CD14-positive monocyte (primary cell): Measurements from ENCODE around the gene RFX1. TPM values are rescaled to one million over a fixed set of nuclear protein-coding genes. Genes with fewer than 3 reads are reported as not detected.

Experiments
- DNase-seq, 3 donors: peaks; one replicate each; pipeline ENCODE4 v3.0.0-alpha.2; 2011 to 2022
- H2AFZ ChIP-seq: 2 replicates; pipeline ENCODE4 v1.6.0; 2012; ENCODE audit warnings: mild to moderate bottlenecking, low read depth, low read length, inconsistent platforms; ENCODE audit not compliant: insufficient read depth, poor library complexity, severe bottlenecking
- H3K27ac ChIP-seq, 2 donors: 1 replicate in 1 of 2; 2 replicates in 1 of 2; pipeline ENCODE4 v1.5.1; 2012 to 2013; ENCODE audit warnings: low read length in 2 of 2, control low read depth in 1 of 2, inconsistent platforms in 1 of 2, low read depth in 1 of 2, mild to moderate bottlenecking in 1 of 2
- H3K27me3 ChIP-seq, 2 donors: one replicate each; pipeline versions ENCODE4 v1.6.0 to v1.6.1; 2011 to 2013; ENCODE audit warnings: low read length in 2 of 2; ENCODE audit not compliant: control insufficient read depth in 2 of 2, insufficient read depth in 2 of 2
- H3K36me3 ChIP-seq, 2 donors: replicated peaks in 1 of 2; 1 replicate in 1 of 2; 2 replicates in 1 of 2; pipeline versions ENCODE4 v1.5.1 to v1.6.1; 2012 to 2013; ENCODE audit warnings: low read length in 2 of 2, control low read depth in 1 of 2, inconsistent platforms in 1 of 2, mild to moderate bottlenecking in 1 of 2; ENCODE audit not compliant: insufficient read depth in 2 of 2, control insufficient read depth in 1 of 2
- H3K4me1 ChIP-seq, 2 donors: 1 replicate in 1 of 2; 2 replicates in 1 of 2; pipeline versions ENCODE4 v1.5.1 to v1.6.1; 2012 to 2013; ENCODE audit warnings: low read length in 2 of 2, control low read depth in 1 of 2, inconsistent platforms in 1 of 2, mild to moderate bottlenecking in 1 of 2, moderate library complexity in 1 of 2; ENCODE audit not compliant: insufficient read depth in 2 of 2, control insufficient read depth in 1 of 2
- H3K4me2 ChIP-seq: replicated peaks from 2 replicates; pipeline ENCODE3; 2012; ENCODE audit warnings: low read length, moderate library complexity, mild to moderate bottlenecking; ENCODE audit not compliant: poor library complexity, severe bottlenecking; ENCODE audit errors: extremely low read depth
- H3K4me3 ChIP-seq, 3 experiments: fragments of 200-600 bp in 1 of 3; sonication (generic) in 1 of 3; replicated peaks in 1 of 3; 1 replicate in 2 of 3; 2 replicates in 1 of 3; pipeline ENCODE4 v1.5.1; 2011 to 2013; ENCODE audit warnings: low read length in 3 of 3, mild to moderate bottlenecking in 3 of 3, control low read depth in 2 of 3, low read depth in 2 of 3, inconsistent platforms in 1 of 3, moderate library complexity in 1 of 3
- H3K79me2 ChIP-seq: 2 replicates; pipeline ENCODE4 v1.6.0; 2012; ENCODE audit warnings: mild to moderate bottlenecking, control low read depth, inconsistent platforms, low read length, moderate library complexity; ENCODE audit not compliant: insufficient read depth
- H3K9ac ChIP-seq: 2 replicates; pipeline ENCODE4 v1.6.0; 2017; ENCODE audit warnings: low read length, mild to moderate bottlenecking; ENCODE audit not compliant: insufficient read depth, poor library complexity, severe bottlenecking
- H3K9me3 ChIP-seq, 2 donors: replicated peaks in 1 of 2; 1 replicate in 1 of 2; 2 replicates in 1 of 2; pipeline versions ENCODE4 v1.5.1 to v1.6.1; 2012 to 2013; ENCODE audit warnings: low read length in 2 of 2, control low read depth in 1 of 2; ENCODE audit not compliant: control insufficient read depth in 1 of 2, insufficient read depth in 1 of 2
- H4K20me1 ChIP-seq: 2 replicates; pipeline ENCODE4 v1.6.0; 2012; ENCODE audit warnings: mild to moderate bottlenecking, low read length, control low read depth, moderate library complexity; ENCODE audit not compliant: insufficient read depth
- H3K27ac Mint-ChIP-seq, 7 donors: one replicate each; pipeline ENCODE4 v1.8.0; 2020; ENCODE audit warnings: mild to moderate bottlenecking in 7 of 7, mixed read lengths in 7 of 7, moderate library complexity in 6 of 7, inconsistent platforms in 2 of 7
- H3K27me3 Mint-ChIP-seq, 3 donors: one replicate each; pipeline ENCODE4 v1.8.0; 2021 to 2022; ENCODE audit warnings: low read depth in 3 of 3, mild to moderate bottlenecking in 3 of 3, mixed read lengths in 3 of 3, moderate library complexity in 3 of 3, inconsistent platforms in 1 of 3
- H3K36me3 Mint-ChIP-seq, 2 donors: one replicate each; pipeline ENCODE4 v1.8.0; 2020; ENCODE audit warnings: mixed read lengths in 2 of 2, inconsistent platforms in 1 of 2, mild to moderate bottlenecking in 1 of 2
- H3K4me1 Mint-ChIP-seq: one replicate; pipeline ENCODE4 v1.8.0; 2020; ENCODE audit warnings: mild to moderate bottlenecking, mixed read lengths
- H3K4me3 Mint-ChIP-seq, 2 donors: one replicate each; pipeline ENCODE4 v1.8.0; 2020; ENCODE audit warnings: mild to moderate bottlenecking in 2 of 2, mixed read lengths in 2 of 2, moderate library complexity in 1 of 2
- H3K9me3 Mint-ChIP-seq, 7 donors: one replicate each; pipeline ENCODE4 v1.8.0; 2020 to 2022; ENCODE audit warnings: mixed read lengths in 7 of 7, mild to moderate bottlenecking in 6 of 7, moderate library complexity in 6 of 7, inconsistent platforms in 2 of 7
- WGBS: methylation state at CpG from one replicate; pipeline ENCODE4 v1.1.5; 2013; ENCODE audit warnings: missing lambda C conversion rate; ENCODE audit not compliant: insufficient coverage; 5-methylcytosine and 5-hydroxymethylcytosine counted together
- intact Hi-C, 2 donors: fragments of 100-400 bp; cut with micrococcal nuclease; formaldehyde crosslinking; loops; one replicate each; pipeline versions ENCODE4 v1.15.0 to v1.15.1; 2023
- polyA plus RNA-seq, 3 donors: library from polyadenylated mRNA; depleted of rRNA in 1 of 3; unstranded in 2 of 3; stranded (reverse) in 1 of 3; fragments of 300-500 nt in 2 of 3; fragments of >200 nt in 1 of 3; fragmentation: Illumina TruSeq in 2 of 3; gene quantifications; 1 replicate in 2 of 3; 2 replicates in 1 of 3; pipeline ENCODE4 v1.2.3, GENCODE V29; 2012 to 2021
- TF ChIP-seq, protein P1 (sequence below): fragments of 200-600 bp; IDR thresholded peaks from one replicate; pipeline ENCODE4 v1.8.0; 2022; ENCODE audit warnings: antibody characterized with exemption, mild to moderate bottlenecking

The RFX1 gene
- polyA plus RNA-seq, 3 donors, result 0.89 to 12.8 (median 0.95) TPM

DNA sequence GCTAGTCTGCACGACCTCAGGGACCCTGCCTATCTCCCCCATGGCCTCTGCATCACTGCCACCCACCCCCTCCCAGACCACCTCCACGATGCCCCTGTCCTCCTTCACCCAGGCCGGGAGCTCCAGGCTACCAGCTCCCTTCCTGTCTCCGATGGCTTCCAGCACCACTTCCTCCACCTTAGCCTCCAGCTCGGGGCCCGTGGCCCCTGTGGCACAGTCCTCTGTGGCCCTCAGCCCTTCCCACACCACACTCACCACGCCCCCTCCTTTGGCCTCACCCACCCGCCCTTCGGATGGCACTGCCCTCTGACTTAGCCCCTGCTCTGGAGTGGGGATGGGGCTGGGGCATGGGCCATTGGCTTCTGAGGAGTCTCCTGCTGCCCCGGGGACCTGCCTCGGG, 48.6 kb upstream of the RFX1 start:
- 5% methylated on average over 4 of the region's 11 CpGs for WGBS
- no peak overlapping the region for H3K9ac ChIP-seq
- no peaks in the 10 kb centered on the region for H4K20me1 ChIP-seq
- H3K4me2 ChIP-seq, result no peak overlapping the region
- H3K27ac ChIP-seq, result no peak overlapping the region
- intact Hi-C loops, result no loop called here
- peaks cover 20% of the 10 kb centered on the region for H3K4me1 Mint-ChIP-seq
- TF ChIP-seq, protein P1, sequence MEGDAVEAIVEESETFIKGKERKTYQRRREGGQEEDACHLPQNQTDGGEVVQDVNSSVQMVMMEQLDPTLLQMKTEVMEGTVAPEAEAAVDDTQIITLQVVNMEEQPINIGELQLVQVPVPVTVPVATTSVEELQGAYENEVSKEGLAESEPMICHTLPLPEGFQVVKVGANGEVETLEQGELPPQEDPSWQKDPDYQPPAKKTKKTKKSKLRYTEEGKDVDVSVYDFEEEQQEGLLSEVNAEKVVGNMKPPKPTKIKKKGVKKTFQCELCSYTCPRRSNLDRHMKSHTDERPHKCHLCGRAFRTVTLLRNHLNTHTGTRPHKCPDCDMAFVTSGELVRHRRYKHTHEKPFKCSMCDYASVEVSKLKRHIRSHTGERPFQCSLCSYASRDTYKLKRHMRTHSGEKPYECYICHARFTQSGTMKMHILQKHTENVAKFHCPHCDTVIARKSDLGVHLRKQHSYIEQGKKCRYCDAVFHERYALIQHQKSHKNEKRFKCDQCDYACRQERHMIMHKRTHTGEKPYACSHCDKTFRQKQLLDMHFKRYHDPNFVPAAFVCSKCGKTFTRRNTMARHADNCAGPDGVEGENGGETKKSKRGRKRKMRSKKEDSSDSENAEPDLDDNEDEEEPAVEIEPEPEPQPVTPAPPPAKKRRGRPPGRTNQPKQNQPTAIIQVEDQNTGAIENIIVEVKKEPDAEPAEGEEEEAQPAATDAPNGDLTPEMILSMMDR, result no peak
- H3K9me3 ChIP-seq, result peaks cover 8 to 10% of the 10 kb centered on the region in 2 donors
- H3K27me3 Mint-ChIP-seq, result peaks cover 51 to 59% (median 53%) of the 10 kb centered on the region in 3 donors
- H3K4me1 ChIP-seq, result peaks cover 6 to 9% of the 10 kb centered on the region in 2 donors
- no peaks in the 10 kb centered on the region for H3K79me2 ChIP-seq
- H3K27me3 ChIP-seq, result peaks cover 15 to 40% of the 10 kb centered on the region in 2 donors
- peak overlapping the region in 1 of 7 donors; percentile 42 for H3K27ac Mint-ChIP-seq
- H3K9me3 Mint-ChIP-seq, result peaks cover 5 to 23% (median 9%) of the 10 kb centered on the region in 7 donors
- H3K36me3 ChIP-seq, result peaks cover 27 to 34% of the 10 kb centered on the region in 2 donors
- DNase-seq, result no peak
- no peak overlapping the region for H3K4me3 ChIP-seq
- H2AFZ ChIP-seq, result no peak overlapping the region
- H3K4me3 Mint-ChIP-seq, result no peak overlapping the region
- peaks cover 36 to 37% of the 10 kb centered on the region in 2 donors for H3K36me3 Mint-ChIP-seq

DNA sequence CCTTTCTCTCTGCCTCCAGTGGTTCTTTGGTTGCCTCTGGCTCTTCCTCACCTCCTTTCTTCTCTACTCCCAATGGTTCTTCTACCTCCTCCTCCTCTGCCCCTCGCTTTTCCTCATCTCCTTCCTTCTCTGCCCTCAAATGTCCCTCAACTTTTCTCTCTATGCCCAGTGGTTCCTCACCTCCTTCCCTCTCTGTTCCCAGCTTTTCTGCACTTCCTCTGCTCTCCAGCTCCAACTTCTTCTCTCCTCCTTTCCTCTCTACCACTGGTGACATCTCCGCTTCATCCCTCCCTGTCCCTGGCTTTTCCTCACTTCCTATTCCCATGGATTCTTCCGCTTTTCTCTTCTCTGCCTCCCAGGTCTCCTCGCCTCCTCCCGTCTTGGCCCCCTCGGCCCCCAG, 48.0 kb upstream of the RFX1 start:
- Histone ChIP-seq H4K20me1 (peaks cover 3% of the 10 kb centered on the region), H3K27ac (no peak overlapping the region), H3K4me2 (no peak overlapping the region), H3K4me3 (no peak overlapping the region), H3K9me3 (peaks cover 8 to 10% of the 10 kb centered on the region in 2 donors), H3K27me3 (peaks cover 12 to 34% of the 10 kb centered on the region in 2 donors), H3K9ac (no peak overlapping the region), H2AFZ (no peak overlapping the region), H3K36me3 (peaks cover 33 to 40% of the 10 kb centered on the region in 2 donors), H3K79me2 (no peaks in the 10 kb centered on the region), H3K4me1 (peaks cover 6 to 9% of the 10 kb centered on the region in 2 donors)
- 83% methylated on average over 6 of the region's 6 CpGs for WGBS
- TF ChIP-seq, protein P1, result no peak
- Mint-ChIP-seq H3K27ac (peak overlapping the region in 1 of 7 donors; percentile 40), H3K4me1 (peaks cover 20% of the 10 kb centered on the region), H3K36me3 (peaks cover 40 to 43% of the 10 kb centered on the region in 2 donors), H3K9me3 (peaks cover 5 to 22% (median 9%) of the 10 kb centered on the region in 7 donors), H3K4me3 (peak overlapping the region in 1 of 2 donors; percentile 5), H3K27me3 (peaks cover 46 to 52% (median 48%) of the 10 kb centered on the region in 3 donors)
- DNase-seq, result no peak
- intact Hi-C loops, result no loop called here
